Stromal cell of bone marrow (primary cell): ENCODE measurements around the gene FASN.

ENCODE experiments used
- DNase-seq: peaks from one replicate; pipeline ENCODE4 v3.0.0-alpha.2; 2012; ENCODE audit warnings: low read depth

Gene FASN

GRCh38 chr17:82055965-82056728 is 41.9 kb downstream of the FASN start:
- no peak for DNase-seq

GRCh38 chr17:82055023-82055964 is 42.7 kb downstream of the FASN start:
- DNase-seq, result no peak

- no peak for DNase-seq
Measured at GRCh38 chr17:82054351-82055022, 43.5 kb downstream of the FASN start.

GRCh38 chr17:82053556-82054263 is 44.3 kb downstream of the FASN start:
- DNase-seq, result no peak

GRCh38 chr17:82053130-82053529 is 44.9 kb downstream of the FASN start:
- no peak for DNase-seq

- no peak for DNase-seq
Measured at GRCh38 chr17:82052638-82053059, 45.4 kb downstream of the FASN start.

- no peak for DNase-seq
Measured at GRCh38 chr17:82051776-82052637, 46.0 kb downstream of the FASN start, which contains the start of the genes GPS1 and RFNG. GPS1 (plus strand) TSS chr17:82051898; CDS start chr17:82051932, 34 bp downstream. RFNG (minus strand) TSS chr17:82051811; CDS start chr17:82051766, 45 bp downstream.

- DNase-seq, result no peak
Measured at GRCh38 chr17:82050761-82051641, 47.0 kb downstream of the FASN start.

- no peak for DNase-seq
Measured at GRCh38 chr17:82050152-82050760, 47.8 kb downstream of the FASN start.

GRCh38 chr17:82049521-82049971 is 48.5 kb downstream of the FASN start:
- no peak for DNase-seq

- no peak for DNase-seq
Measured at GRCh38 chr17:82049106-82049505, 48.9 kb downstream of the FASN start.

GRCh38 chr17:82048571-82048971 is 49.5 kb downstream of the FASN start:
- DNase-seq, result no peak

- DNase-seq, result no peak
Measured at GRCh38 chr17:82047914-82048570, 50.0 kb downstream of the FASN start.

GRCh38 chr17:82047379-82047778 is 50.7 kb downstream of the FASN start:
- no peak for DNase-seq

GRCh38 chr17:82046903-82047302 is 51.1 kb downstream of the FASN start:
- DNase-seq, result no peak

GRCh38 chr17:82045936-82046484 is 52.0 kb downstream of the FASN start:
- DNase-seq, result no peak

GRCh38 chr17:82043507-82043906 is 54.5 kb downstream of the FASN start:
- DNase-seq, result no peak

- no peak for DNase-seq
Measured at GRCh38 chr17:82042649-82043048, 55.4 kb downstream of the FASN start.
